HCT116 (cell line): ENCODE measurements around the gene ARHGEF38. TPM values are rescaled to one million over a fixed set of nuclear protein-coding genes. Genes with fewer than 3 reads are reported as not detected.

Experiments
- ATAC-seq: fragments of 200-7000 bp; cut with Tn5 transposase; 2 replicates; pipeline ENCODE4 v1.9.1; 2020; ENCODE audit warnings: mild to moderate bottlenecking, moderate library complexity
- BruUV-seq: library from RNA; stranded (reverse); fragments of 400-500 nt; replicated peaks from 2 replicates; lab custom pipeline; 2021; lab: Mats Ljungman, UMichigan
- CTCF ChIA-PET: fragments of 300-600 bp; sonication (Branson Sonifier 250); formaldehyde crosslinking; loops from one replicate; lab custom pipeline; 2021; ENCODE audit warnings: antibody characterized with exemption; lab: Charles Lee
- POLR2A ChIA-PET: fragments of 300-600, 350-600 bp; sonication (Branson Sonifier 250); formaldehyde crosslinking; loops from one replicate; lab custom pipeline; 2021; ENCODE audit warnings: antibody characterized with exemption; lab: Charles Lee
- RAD21 ChIA-PET, 2 experiments: fragments of 300-600 bp; sonication (Branson Sonifier 250); formaldehyde crosslinking; loops; one replicate each; lab custom pipeline; 2023; ENCODE audit warnings: low total read pairs in 2 of 2; ENCODE audit not compliant: uncharacterized antibody in 2 of 2, unreplicated experiment in 2 of 2, low non-redundant PET in 1 of 2; lab: Charles Lee
- DNase-seq: peaks from one replicate; pipeline ENCODE4 v3.0.0-alpha.2; 2010; ENCODE audit warnings: low read depth, low spot score
- H2AFZ ChIP-seq: fragments of 200-600 bp; shearing (Covaris generic), sonication (generic); 2 replicates; pipeline ENCODE4 v1.6.1; 2017; ENCODE audit warnings: low read depth, mixed run types, mixed read lengths, antibody characterized with exemption, low read length; ENCODE audit not compliant: poor library complexity, severe bottlenecking
- H3K27ac ChIP-seq: 2 replicates; pipeline ENCODE4 v1.5.1; 2012; ENCODE audit warnings: low read depth, low read length
- H3K27me3 ChIP-seq: fragments of 200-600 bp; sonication (generic); 2 replicates; pipeline ENCODE4 v1.6.1; 2016; ENCODE audit warnings: mixed run types, low read length, mixed read lengths; ENCODE audit not compliant: insufficient read depth
- H3K36me3 ChIP-seq, 2 experiments: fragments of 200-500 bp in 1 of 2; fragments of 200-600 bp in 1 of 2; sonication (Bioruptor generic) in 1 of 2; sonication (generic) in 1 of 2; 2 replicates each; pipeline versions ENCODE4 v1.5.1 to v1.6.1; 2014 to 2016; ENCODE audit warnings: low read length in 2 of 2, inconsistent platforms in 1 of 2, mixed read lengths in 1 of 2, mixed run types in 1 of 2; ENCODE audit not compliant: insufficient read depth in 2 of 2, control insufficient read depth in 1 of 2
- H3K4me1 ChIP-seq, 2 experiments: fragments of 200-600 bp in 1 of 2; sonication (generic) in 1 of 2; 2 replicates each; pipeline versions ENCODE4 v1.5.1 to v1.6.1; 2012 to 2017; ENCODE audit warnings: low read length in 2 of 2, inconsistent platforms in 1 of 2, mild to moderate bottlenecking in 1 of 2, mixed read lengths in 1 of 2, mixed run types in 1 of 2, moderate library complexity in 1 of 2; ENCODE audit not compliant: insufficient read depth in 2 of 2, control insufficient read depth in 1 of 2
- H3K4me2 ChIP-seq: fragments of 200-600 bp; sonication (generic); 2 replicates; pipeline ENCODE4 v1.6.1; 2017; ENCODE audit warnings: mixed run types, low read length, mixed read lengths
- H3K4me3 ChIP-seq, 2 experiments: fragments of 200-600 bp in 1 of 2; sonication (generic) in 1 of 2; replicated peaks in 1 of 2; 2 replicates each; pipeline ENCODE4 v1.5.1; 2011 to 2016; ENCODE audit warnings: low read length in 2 of 2, control low read depth in 1 of 2, low read depth in 1 of 2, mild to moderate bottlenecking in 1 of 2, mixed read lengths in 1 of 2, mixed run types in 1 of 2
- H3K79me2 ChIP-seq: fragments of 200-600 bp; sonication (generic); 2 replicates; pipeline ENCODE4 v1.6.1; 2017; ENCODE audit warnings: mild to moderate bottlenecking, mixed run types, low read length, moderate library complexity, mixed read lengths; ENCODE audit not compliant: insufficient read depth
- H3K9ac ChIP-seq: fragments of 200-600 bp; sonication (generic); 2 replicates; pipeline ENCODE4 v1.6.1; 2016; ENCODE audit warnings: low read length, mixed read lengths
- H3K9me2 ChIP-seq: fragments of 200-600 bp; sonication (generic), shearing (Covaris generic); 2 replicates; pipeline ENCODE4 v1.6.1; 2017; ENCODE audit warnings: mixed run types, mild to moderate bottlenecking, moderate library complexity; ENCODE audit not compliant: insufficient read depth
- H3K9me3 ChIP-seq, 2 experiments: fragments of 200-500 bp in 1 of 2; fragments of 200-600 bp in 1 of 2; sonication (Bioruptor generic) in 1 of 2; sonication (generic) in 1 of 2; 2 replicates each; pipeline ENCODE4 v1.6.1; 2014 to 2017; ENCODE audit warnings: low read length in 2 of 2, mixed read lengths in 2 of 2, inconsistent platforms in 1 of 2, low read depth in 1 of 2, mild to moderate bottlenecking in 1 of 2, mixed run types in 1 of 2, moderate library complexity in 1 of 2; ENCODE audit not compliant: control insufficient read depth in 1 of 2, insufficient read depth in 1 of 2
- H4K20me1 ChIP-seq: fragments of 200-600 bp; sonication (generic), shearing (Covaris generic); 2 replicates; pipeline ENCODE4 v1.6.1; 2017; ENCODE audit warnings: mixed run types, mild to moderate bottlenecking, moderate library complexity; ENCODE audit not compliant: insufficient read depth
- CTCF ChIP-seq, 3 experiments: fragments of 200-600 bp in 1 of 3; sonication (generic) in 1 of 3; IDR thresholded peaks in 2 of 3; conservative IDR thresholded peaks in 1 of 3; 2 replicates each; pipeline ENCODE4 v1.5.1; 2012 to 2017; ENCODE audit warnings: low read depth in 2 of 3, low read length in 2 of 3, antibody characterized with exemption in 1 of 3, borderline replicate concordance in 1 of 3, control low read depth in 1 of 3, mild to moderate bottlenecking in 1 of 3, mixed read lengths in 1 of 3, mixed run types in 1 of 3, moderate library complexity in 1 of 3; ENCODE audit not compliant: insufficient read depth in 1 of 3
- EGR1 ChIP-seq: IDR thresholded peaks from 2 replicates; pipeline ENCODE4 v1.6.1; 2012; ENCODE audit warnings: low read depth
- ELF1 ChIP-seq: IDR thresholded peaks from 2 replicates; pipeline ENCODE4 v1.6.1; 2012; ENCODE audit warnings: low read depth, borderline replicate concordance
- POLR2AphosphoS5 ChIP-seq: IDR thresholded peaks from 2 replicates; pipeline ENCODE4 v1.6.1; 2011; ENCODE audit warnings: mild to moderate bottlenecking, low read depth, low read length, moderate library complexity
- RAD21 ChIP-seq: IDR thresholded peaks from 2 replicates; pipeline ENCODE4 v1.6.1; 2012; ENCODE audit warnings: low read depth, mild to moderate bottlenecking
- REST ChIP-seq: IDR thresholded peaks from 2 replicates; pipeline ENCODE4 v1.6.1; 2012; ENCODE audit warnings: low read depth
- YY1 ChIP-seq: IDR thresholded peaks from 2 replicates; pipeline ENCODE4 v1.6.1; 2011; ENCODE audit warnings: low read length, low read depth, moderate library complexity, mild to moderate bottlenecking; ENCODE audit not compliant: insufficient replicate concordance; ENCODE audit errors: extremely low read depth
- intact Hi-C: fragments of 100-400 bp; cut with micrococcal nuclease; formaldehyde crosslinking; loops from 2 replicates; pipeline ENCODE4 v1.10.0; 2022
- total RNA-seq: library from RNA; stranded (reverse); gene quantifications from one replicate; pipeline ENCODE4 v1.2.1, GENCODE V29; 2021; ENCODE audit not compliant: unreplicated experiment

The ARHGEF38 gene
- total RNA-seq, 1 experiment from 2014 or later: not detected

GRCh38 chr4:105520819-105521790 lies 31.3 kb upstream of the ARHGEF38 start:
- Histone ChIP-seq H3K4me1 (no peaks in the 10 kb centered on the region), H3K27ac (no peak overlapping the region), H3K9me3 (no peaks in the 10 kb centered on the region), H2AFZ (peak overlapping the region; percentile 50), H4K20me1 (no peaks in the 10 kb centered on the region), H3K9me2 (no peaks in the 10 kb centered on the region), H3K27me3 (no peaks in the 10 kb centered on the region), H3K9ac (no peak overlapping the region), H3K79me2 (no peaks in the 10 kb centered on the region), H3K36me3 (no peaks in the 10 kb centered on the region), H3K4me3 (no peak overlapping the region), H3K4me2 (no peak overlapping the region)
- CTCF ChIA-PET: interaction anchor here (0.6 to 2.0 kb wide), 10 partner anchors 11 to 682 kb away, joined by 3 to 22 read pairs (median 4); partner anchors contain the start of gene PPA2
- no TSS peak for BruUV-seq
- DNase-seq: peak; percentile 32
- POLR2A ChIA-PET: no interaction called here
- RAD21 ChIA-PET: interaction anchor here in 1 of 2 experiments (0.8 to 1.1 kb wide), 2 partner anchors 146 to 680 kb away, joined by 3 to 4 read pairs; no protein-coding TSS in a partner anchor
- peak; percentile 92 for ATAC-seq
- no peak for TF ChIP-seq ELF1
- no peak for TF ChIP-seq POLR2AphosphoS5
- peak; percentile 71 for TF ChIP-seq RAD21
- no peak for TF ChIP-seq REST
- peak; percentile 47 to 79 (median 71); a peak in 5 of 6 replicates for TF ChIP-seq CTCF (IDR thresholded peaks at IDR 0.05 in 2 of 3, conservative IDR thresholded peaks at IDR 0.05 in 1 of 3; ENCODE audit: borderline replicate concordance in 1 of 3, insufficient read depth in 1 of 3, low read depth in 2 of 3, low read length in 2 of 3)
- no peak for TF ChIP-seq EGR1
- TF ChIP-seq YY1: no peak
- intact Hi-C loops: loop anchor here (2.0 to 5.0 kb wide), 3 partner anchors 146 to 682 kb away; no protein-coding TSS in a partner anchor
